BJ (cell line): Measurements from ENCODE around the gene PPIB. TPM values are rescaled to one million over a fixed set of nuclear protein-coding genes. Genes with fewer than 3 reads are reported as not detected.
"Not testable (repeated sequence)": the region's sequence is repeated elsewhere in the genome, so short reads cannot be mapped to it uniquely, and the experiment has no call there.

Experiments used
- CTCF ChIA-PET: fragments of 350-600 bp; formaldehyde crosslinking; extraction: SDS; loops from one replicate; lab custom pipeline; 2021; ENCODE audit warnings: antibody characterized with exemption, inconsistent platforms; lab: Yijun Ruan, JAX
- POLR2A ChIA-PET: fragments of 300-600 bp; sonication (Branson Sonifier 250); formaldehyde crosslinking; extraction: SDS; loops from one replicate; lab custom pipeline; 2021; ENCODE audit warnings: antibody characterized with exemption; lab: Charles Lee
- DNase-seq: peaks from one replicate; pipeline ENCODE4 v3.0.0-alpha.2; 2011; ENCODE audit warnings: low read depth
- H3K27me3 ChIP-seq: 2 replicates; pipeline ENCODE4 v1.6.0; 2011; ENCODE audit warnings: low read length; ENCODE audit not compliant: control insufficient read depth, insufficient read depth
- H3K36me3 ChIP-seq: 2 replicates; pipeline ENCODE4 v1.5.1; 2011; ENCODE audit warnings: low read length; ENCODE audit not compliant: control insufficient read depth, insufficient read depth
- H3K4me3 ChIP-seq: 2 replicates; pipeline ENCODE4 v1.5.1; 2011; ENCODE audit warnings: low read depth, mild to moderate bottlenecking, control low read depth, low read length
- polyA plus RNA-seq: library from polyadenylated mRNA; depleted of rRNA; stranded (reverse); fragments of >200 nt; gene quantifications from 2 replicates; pipeline ENCODE4 v1.2.3, GENCODE V29; 2011
- TF ChIP-seq, protein P1 (sequence below): IDR thresholded peaks from 2 replicates; pipeline ENCODE4 v1.5.1; 2011; ENCODE audit warnings: low read depth, mild to moderate bottlenecking, control low read depth, inconsistent platforms, low read length, moderate library complexity; ENCODE audit not compliant: insufficient read depth

PPIB gene
- polyA plus RNA-seq, 1 experiment, result 1,794 TPM

DNA sequence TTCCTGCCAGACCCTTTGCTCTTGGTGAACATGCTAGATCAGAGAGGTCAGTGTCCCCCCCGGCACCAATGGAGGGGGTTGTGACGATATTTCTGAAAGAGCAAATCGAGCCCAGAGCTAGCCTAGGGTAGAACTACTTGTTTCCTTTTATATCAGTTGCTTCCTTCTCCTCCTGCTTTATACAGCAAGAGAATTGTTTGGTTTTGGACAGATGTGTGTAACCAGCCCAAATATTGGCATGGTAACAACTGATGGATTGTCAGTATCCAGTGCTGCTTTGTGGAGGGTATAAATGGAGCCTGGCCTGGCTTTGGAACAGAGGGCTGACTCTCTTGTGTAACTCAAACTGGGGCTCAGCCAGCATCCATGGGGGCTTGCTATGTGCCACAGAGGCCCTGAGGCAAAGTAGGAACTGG, 39.9 kb downstream of the PPIB start:
- DNase-seq, result no peak
- POLR2A ChIA-PET, result no interaction called here
- Histone ChIP-seq H3K4me3 (no peak overlapping the region), H3K36me3 (peaks cover 18% of the 10 kb centered on the region), H3K27me3 (no peaks in the 10 kb centered on the region)
- CTCF ChIA-PET, result interaction anchor here (0.9 to 1.6 kb wide), 3 partner anchors 13 to 30 kb away, joined by 3 to 5 read pairs (median 4); no protein-coding TSS in a partner anchor
- TF ChIP-seq, protein P1, sequence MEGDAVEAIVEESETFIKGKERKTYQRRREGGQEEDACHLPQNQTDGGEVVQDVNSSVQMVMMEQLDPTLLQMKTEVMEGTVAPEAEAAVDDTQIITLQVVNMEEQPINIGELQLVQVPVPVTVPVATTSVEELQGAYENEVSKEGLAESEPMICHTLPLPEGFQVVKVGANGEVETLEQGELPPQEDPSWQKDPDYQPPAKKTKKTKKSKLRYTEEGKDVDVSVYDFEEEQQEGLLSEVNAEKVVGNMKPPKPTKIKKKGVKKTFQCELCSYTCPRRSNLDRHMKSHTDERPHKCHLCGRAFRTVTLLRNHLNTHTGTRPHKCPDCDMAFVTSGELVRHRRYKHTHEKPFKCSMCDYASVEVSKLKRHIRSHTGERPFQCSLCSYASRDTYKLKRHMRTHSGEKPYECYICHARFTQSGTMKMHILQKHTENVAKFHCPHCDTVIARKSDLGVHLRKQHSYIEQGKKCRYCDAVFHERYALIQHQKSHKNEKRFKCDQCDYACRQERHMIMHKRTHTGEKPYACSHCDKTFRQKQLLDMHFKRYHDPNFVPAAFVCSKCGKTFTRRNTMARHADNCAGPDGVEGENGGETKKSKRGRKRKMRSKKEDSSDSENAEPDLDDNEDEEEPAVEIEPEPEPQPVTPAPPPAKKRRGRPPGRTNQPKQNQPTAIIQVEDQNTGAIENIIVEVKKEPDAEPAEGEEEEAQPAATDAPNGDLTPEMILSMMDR, result no peak

DNA sequence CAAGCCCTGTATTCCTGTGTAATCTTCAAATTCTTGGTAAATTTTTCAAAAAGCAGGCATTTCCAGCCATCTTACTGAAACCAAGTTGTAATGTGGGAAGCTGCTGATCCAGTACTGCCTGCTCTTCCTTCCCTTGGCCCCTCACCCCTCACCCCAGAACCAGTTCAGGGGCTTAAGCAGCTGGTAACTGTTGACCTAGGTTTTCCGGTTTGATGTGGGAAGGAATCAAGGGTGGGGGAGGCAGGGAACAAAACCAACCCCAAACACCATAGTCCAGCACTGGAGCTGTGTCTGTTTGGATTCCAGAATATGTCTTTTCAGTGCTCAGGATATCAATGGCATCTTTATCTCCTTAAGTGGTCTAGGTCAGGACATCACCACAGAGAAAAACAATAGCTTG, 40.4 kb downstream of the PPIB start:
- peaks cover 18% of the 10 kb centered on the region for H3K36me3 ChIP-seq
- POLR2A ChIA-PET, result no interaction called here

DNA sequence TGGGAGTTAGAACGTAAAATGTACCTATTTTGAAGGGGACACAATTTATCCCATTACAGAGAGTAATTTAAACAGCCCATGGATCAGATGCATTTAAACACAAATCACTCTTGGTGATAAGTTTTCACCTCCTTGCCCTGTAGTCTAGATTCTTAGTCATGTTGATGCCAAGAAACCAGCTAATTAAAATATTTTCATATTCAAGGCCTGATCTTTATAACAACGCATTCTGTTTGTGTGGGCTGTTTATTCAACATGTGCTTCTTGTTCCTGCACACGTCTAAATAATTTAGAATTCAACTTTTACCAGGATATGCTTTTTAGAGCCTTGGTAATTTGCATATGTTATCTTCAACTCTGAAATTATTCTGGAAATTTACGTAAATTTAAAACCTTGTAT, 41.2 kb downstream of the PPIB start:
- POLR2A ChIA-PET, result no interaction called here
- CTCF ChIA-PET, result no interaction called here
- TF ChIP-seq, protein P1, result no peak
- Histone ChIP-seq H3K4me3 (no peak overlapping the region), H3K27me3 (no peaks in the 10 kb centered on the region), H3K36me3 (peaks cover 16% of the 10 kb centered on the region)
- no peak for DNase-seq

More for the DNA sequence above, 40.4 kb downstream of the PPIB start:
- Histone ChIP-seq H3K27me3 (no peaks in the 10 kb centered on the region), H3K4me3 (no peak overlapping the region)
- TF ChIP-seq, protein P1, result no peak
- no peak for DNase-seq
- CTCF ChIA-PET, result interaction anchor here (0.9 to 1.6 kb wide), 2 partner anchors 16 to 30 kb away, joined by 4 to 5 read pairs; no protein-coding TSS in a partner anchor

DNA sequence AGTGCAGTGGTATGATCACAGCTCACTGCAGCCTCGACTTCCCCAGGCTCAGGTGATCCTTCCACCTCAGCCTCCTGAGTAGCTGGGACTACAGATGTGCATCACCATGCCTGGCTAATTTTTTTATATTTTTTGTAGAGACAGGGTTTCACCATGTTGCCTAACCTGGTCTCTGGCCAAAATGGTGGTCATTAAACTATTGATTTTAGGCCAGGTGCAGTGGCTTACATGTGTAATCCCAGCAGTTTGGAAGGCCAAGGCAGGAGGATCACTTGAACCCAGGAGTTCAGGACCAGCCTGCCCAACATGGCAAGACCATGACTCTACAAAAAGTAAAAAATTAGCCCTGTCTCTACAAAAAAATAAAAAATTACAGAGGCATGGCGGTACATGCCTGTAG, 42.5 kb downstream of the PPIB start:
- H3K4me3 ChIP-seq, POLR2A ChIA-PET, DNase-seq, H3K27me3 ChIP-seq: not testable (repeated sequence)
- H3K36me3 ChIP-seq, result peaks cover 15% of the 10 kb centered on the region
- CTCF ChIA-PET, result interaction anchor here (1.0 kb wide), 1 partner anchor 13 kb away, joined by 3 read pairs; no protein-coding TSS in a partner anchor

DNA sequence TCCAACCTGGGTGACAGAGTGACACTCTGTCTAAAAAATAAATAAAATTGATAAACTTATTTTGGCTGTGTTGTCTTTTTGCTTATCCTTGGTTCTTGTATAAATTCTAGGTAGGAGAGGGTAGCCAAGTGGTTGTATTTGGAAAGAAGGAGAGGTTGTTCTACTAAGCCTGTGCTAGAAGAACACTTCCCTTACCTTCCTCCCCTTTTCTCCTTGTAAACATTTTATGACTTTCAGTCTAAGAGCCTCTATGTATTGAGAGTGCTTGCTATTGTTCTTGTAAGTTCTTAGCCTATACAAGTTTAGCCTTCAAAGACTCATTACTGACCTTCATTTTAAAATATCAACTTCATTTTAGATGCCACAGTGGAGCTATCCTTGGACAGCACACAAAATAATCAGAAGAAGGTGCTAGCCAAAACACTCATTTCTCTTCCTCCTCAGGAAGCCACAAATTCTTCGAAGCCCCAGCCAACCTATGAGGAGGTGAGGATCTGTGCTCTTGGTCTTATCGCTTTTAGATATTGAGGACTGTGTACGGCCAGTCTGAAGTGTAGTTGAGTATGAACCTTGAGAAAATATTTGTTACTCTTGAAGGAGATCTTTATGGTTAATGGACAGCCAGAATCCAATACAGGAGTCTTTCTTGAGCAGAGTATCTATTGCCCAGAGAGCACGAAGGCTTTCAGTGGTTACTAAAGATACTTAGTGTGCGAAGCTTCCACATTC, 44.9 kb downstream of the PPIB start:
- H3K27me3 ChIP-seq, result no peaks in the 10 kb centered on the region
- TF ChIP-seq, protein P1, result no peak
- DNase-seq, result no peak
- POLR2A ChIA-PET, result no interaction called here
- no peak overlapping the region for H3K4me3 ChIP-seq
- peaks cover 12% of the 10 kb centered on the region for H3K36me3 ChIP-seq
- CTCF ChIA-PET, result interaction anchor here (0.7 kb wide), 1 partner anchor 738 kb away, joined by 3 read pairs; no protein-coding TSS in a partner anchor

DNA sequence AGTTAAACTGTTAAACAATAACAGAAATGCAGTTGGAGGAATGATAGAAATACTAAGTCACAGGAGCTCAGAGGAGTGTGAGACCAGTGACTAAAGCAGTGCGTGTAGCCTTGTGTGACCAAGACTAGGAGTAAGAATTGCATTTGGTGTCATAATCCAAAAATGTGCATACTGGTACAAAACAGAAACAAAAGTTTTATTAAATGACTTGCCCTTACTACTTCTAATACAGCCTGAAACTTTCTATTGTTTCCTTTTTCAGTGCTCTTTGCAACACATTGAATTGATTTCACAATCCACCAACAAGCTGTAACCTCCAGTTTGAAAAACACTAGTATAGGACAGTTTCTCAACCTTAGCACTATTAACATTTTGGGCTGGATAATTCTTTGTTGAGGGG, 49.9 kb downstream of the PPIB start:
- TF ChIP-seq, protein P1, result no peak
- Histone ChIP-seq H3K27me3 (no peaks in the 10 kb centered on the region), H3K36me3 (peaks cover 1% of the 10 kb centered on the region), H3K4me3 (no peak overlapping the region)
- DNase-seq, result no peak
- ChIA-PET CTCF (interaction anchor here (1.1 kb wide), 1 partner anchor 14 kb away, joined by 4 read pairs; no protein-coding TSS in a partner anchor), POLR2A (no interaction called here)
